ENCODE results near the gene SUMF1.

DNA sequence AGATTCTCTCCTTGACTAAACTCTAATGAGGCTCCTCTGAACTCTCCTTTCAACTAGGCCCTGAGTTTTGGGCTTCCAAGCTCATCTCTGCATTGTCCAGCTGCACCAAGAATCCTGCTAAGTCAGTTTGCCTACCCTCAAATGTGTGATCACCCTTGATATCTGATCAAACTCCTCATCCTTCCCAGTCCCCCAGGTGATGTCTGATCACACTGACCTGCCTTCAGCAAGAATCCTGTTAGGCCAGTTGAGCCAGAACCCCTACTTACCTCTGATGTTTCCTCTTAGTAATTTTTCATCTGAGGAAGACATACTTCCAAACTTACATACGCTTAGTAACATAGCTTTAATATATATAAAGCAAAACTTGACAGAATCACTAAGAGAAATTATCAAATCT lies 28.8 kb downstream of the SUMF1 start:
- TF ChIP-seq, protein P1, sequence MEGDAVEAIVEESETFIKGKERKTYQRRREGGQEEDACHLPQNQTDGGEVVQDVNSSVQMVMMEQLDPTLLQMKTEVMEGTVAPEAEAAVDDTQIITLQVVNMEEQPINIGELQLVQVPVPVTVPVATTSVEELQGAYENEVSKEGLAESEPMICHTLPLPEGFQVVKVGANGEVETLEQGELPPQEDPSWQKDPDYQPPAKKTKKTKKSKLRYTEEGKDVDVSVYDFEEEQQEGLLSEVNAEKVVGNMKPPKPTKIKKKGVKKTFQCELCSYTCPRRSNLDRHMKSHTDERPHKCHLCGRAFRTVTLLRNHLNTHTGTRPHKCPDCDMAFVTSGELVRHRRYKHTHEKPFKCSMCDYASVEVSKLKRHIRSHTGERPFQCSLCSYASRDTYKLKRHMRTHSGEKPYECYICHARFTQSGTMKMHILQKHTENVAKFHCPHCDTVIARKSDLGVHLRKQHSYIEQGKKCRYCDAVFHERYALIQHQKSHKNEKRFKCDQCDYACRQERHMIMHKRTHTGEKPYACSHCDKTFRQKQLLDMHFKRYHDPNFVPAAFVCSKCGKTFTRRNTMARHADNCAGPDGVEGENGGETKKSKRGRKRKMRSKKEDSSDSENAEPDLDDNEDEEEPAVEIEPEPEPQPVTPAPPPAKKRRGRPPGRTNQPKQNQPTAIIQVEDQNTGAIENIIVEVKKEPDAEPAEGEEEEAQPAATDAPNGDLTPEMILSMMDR (IDR thresholded peaks at IDR 0.05), result no peak
- no peak for TF ChIP-seq POLR2A (IDR thresholded peaks at IDR 0.05; ENCODE audit: low read depth)
- no peak for TF ChIP-seq POLR2AphosphoS5 (IDR thresholded peaks at IDR 0.05)

Data from esophagus muscularis mucosa (tissue), 3 donors.